Right lung (tissue), 5 donors: Measurements from ENCODE around the gene THRB. TPM values are rescaled to one million over a fixed set of nuclear protein-coding genes. Genes with fewer than 3 reads are reported as not detected.
A peak's percentile ranks its signal among the peaks of the same experiment; 100 is the strongest.

Source experiments
- DNase-seq, 2 donors: peaks; one replicate each; pipeline ENCODE4 v3.0.0-alpha.2; 2013
- polyA plus RNA-seq, 5 donors: library from polyadenylated mRNA; unstranded; fragments of 120-200 nt; gene quantifications; one replicate each; pipeline versions ENCODE4 v1.2.1 to v1.2.3, GENCODE V29; 2013; ENCODE audit warnings: inconsistent platforms in 1 of 5, low replicate concordance in 1 of 5; ENCODE audit not compliant: insufficient read length in 5 of 5, insufficient read depth in 1 of 5

Gene THRB
- polyA plus RNA-seq, 5 donors = 9.4 to 17.6 (median 17.0) TPM

DNA sequence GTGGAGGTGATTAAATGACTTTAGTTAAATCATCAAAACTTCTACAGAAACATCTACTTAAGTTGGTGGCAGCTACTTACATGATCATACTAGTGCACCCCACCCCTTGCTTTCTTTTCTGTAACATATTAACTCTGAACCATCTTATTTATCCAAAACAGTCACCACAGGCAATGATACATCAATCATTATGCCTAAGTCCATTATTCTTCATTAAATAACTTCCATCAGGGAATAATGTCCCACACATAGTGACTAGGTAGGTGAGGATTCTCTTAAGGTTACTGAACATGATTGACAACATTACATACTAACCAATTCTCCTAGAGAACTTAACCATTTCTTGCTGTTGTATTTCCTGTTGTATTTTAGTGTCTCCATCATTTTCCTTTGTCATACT is 339.4 kb downstream of the THRB start:
- DNase-seq = no peak

DNA sequence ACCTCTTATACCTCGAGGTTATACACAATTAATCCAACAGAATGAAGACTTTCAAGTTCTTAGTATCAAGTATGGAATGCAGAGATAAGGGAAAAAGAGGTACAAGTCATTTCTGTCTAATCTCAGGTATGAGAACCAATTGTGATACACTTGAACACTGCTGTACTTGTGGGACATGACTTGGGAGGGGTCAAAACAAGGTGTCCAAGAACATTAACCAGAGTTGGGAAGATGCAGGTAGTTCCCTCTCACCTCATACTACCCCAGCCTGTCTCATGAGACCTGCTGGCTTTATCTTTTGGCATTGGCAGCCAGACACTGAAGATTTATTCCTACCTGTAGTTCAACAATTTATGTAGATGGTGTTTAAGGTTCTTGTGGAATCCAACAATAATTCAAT is 339.9 kb downstream of the THRB start:
- no peak for DNase-seq

DNA sequence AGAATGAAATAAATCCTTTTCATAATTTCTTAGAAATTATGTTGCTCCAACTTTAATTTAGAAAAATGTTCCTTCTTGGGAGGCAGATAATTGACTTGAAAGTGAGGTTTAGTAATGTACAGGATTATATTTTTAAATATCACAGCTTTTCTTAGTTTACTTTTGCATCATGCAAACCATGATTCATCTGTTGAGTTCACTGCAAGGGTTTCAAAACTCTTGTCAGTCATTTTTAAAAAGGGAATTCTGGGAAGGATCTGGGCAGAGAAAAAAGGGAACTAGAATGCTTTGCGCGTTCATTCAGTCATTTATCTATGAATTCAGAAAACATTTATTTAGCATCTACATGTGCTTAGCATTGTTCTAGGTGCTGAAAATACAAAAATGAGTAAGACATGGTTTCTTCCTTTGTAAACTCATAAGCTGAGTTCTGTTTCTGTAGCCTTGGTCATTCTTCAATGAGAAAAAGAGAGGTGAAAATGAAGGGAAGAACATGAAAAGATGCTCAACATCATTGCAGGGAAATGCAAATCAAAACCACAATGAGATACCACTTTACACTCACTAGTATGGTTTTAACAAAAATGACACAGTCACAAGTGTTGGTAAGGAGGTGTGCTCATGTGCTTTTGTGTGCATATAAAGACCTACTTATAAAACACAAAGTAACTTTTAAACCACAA is 340.5 kb downstream of the THRB start:
- no peak for DNase-seq

DNA sequence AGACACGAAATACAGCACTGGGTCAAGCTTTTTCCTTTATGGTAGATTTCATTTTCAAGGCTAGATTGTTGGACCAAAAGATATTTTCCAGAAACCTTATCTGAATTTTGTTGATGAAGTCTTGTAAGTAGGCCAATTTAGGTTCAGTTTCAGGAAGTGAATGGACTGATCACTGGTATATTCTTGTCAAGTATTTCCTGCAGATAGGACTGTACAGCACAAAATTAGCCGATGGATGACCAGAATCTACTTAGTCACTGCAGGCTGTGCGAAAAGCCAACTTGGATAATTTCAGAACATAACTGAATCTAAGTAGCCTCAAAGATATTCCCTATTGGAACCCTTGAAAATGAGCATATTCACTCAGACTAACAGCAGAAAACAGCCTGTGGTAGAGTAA is 343.1 kb downstream of the THRB start:
- no peak for DNase-seq

DNA sequence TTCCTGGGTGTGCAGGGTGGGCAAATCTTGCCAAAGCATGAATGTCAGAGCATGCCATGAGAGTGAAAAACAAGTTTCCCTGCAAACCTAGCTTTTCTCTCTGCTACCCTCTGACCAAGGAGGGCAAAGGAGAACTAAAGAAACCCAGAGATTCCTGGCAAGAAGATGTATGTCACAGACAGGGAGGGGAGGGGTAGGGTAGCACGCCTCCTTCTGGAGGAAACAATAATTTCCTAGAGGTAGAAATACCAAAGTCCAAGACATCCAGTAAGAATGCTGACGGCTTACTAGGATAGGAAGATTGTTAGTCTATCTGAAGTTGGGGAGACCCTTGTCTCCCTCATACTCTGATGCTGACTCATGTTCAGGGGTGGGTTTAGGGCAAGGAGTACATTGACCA is 345.6 kb downstream of the THRB start:
- DNase-seq = no peak

DNA sequence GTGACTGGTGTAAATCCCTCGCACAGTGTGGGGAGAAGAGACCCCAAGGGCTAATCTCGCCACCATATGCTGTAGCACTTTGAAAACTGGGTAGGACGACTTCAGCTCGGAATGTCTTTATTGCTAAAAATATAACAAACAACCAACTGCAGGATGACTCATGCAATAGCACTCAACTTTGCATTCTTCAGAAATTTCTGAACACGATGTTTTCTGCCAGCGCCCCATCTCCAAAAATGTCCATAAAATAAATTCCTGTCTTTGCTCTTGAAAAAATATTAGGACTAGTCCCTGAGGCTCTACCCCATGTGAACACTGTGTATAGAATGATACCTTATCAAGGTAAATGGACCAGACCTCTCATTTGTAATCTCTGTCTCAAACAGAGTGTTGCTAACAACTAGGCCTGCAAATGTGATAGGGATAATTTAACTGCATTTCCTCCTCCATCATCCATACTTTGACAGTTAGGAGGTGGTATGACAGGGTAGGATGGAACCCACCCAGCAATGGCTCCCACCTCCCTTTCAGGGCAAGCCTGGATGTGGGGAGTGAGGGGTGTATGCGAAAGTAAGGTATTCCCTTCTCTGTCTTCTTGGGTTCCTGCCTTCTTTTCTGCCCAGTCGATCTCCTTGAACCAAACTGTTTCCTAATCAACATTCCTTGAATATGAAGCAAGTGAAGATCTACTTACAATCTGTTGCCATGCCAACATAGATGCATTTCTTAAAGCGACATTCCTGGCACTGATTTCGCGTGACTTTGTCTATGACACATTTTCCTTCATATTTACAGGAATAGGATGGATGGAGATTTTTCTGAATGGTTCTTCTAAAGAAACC is 348.4 kb downstream of the THRB start:
- no peak for DNase-seq

DNA sequence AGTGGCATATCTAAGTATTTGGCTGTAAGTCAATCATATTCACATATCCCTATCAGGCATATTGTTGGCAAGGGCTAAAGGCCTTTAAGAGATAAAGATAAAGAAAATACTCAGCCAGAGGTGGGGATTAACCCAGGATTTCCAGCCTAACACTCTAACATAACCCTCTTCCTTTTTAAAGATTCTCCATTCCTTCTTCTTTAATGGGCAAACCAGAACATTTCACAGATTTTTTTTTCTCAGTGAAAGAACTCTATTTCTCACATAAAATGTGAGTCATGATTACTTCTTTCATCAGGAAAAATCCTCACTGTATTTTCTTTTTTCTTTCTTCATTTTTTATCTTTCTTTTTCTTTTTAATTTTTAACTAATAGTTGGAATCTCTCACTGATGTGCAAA is 349.2 kb downstream of the THRB start:
- no peak for DNase-seq

DNA sequence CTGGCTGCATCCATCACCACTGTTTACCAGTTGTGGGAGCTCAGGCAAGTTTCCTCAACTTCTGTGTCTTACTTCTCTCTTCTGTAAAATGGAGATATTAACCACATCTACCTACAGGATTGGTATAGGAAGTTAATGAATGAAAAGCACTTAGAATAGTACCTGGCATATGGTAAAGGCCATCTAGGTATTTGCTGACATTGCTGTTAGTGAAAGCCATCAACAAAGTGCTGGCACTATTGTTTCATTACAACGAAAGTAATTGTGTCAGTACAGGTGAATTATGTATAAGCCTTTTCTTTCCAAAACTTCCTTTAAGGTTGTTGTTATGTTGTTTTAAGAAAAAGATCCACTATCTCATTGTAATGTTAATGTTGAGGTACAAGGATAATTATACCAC is 352.5 kb downstream of the THRB start:
- no peak for DNase-seq

DNA sequence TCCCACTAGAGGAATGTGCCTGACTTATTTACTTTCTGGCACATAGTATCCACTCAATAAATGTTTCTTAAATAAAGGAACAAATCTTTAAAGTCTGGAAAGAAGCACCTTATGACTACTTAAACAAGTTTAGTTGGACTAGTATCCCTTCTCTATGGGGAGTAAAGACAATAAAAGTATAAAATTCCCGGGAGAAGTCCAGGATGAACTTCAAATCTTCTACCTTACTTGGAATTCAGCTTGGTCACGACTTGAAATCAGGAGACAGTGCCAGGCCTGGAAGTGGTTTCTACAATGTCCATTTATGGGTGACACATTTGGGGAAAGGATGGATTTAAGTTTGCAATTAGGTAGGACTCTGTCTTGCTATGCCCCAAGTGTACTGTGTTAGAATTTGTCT is 353.1 kb downstream of the THRB start:
- no peak for DNase-seq

DNA sequence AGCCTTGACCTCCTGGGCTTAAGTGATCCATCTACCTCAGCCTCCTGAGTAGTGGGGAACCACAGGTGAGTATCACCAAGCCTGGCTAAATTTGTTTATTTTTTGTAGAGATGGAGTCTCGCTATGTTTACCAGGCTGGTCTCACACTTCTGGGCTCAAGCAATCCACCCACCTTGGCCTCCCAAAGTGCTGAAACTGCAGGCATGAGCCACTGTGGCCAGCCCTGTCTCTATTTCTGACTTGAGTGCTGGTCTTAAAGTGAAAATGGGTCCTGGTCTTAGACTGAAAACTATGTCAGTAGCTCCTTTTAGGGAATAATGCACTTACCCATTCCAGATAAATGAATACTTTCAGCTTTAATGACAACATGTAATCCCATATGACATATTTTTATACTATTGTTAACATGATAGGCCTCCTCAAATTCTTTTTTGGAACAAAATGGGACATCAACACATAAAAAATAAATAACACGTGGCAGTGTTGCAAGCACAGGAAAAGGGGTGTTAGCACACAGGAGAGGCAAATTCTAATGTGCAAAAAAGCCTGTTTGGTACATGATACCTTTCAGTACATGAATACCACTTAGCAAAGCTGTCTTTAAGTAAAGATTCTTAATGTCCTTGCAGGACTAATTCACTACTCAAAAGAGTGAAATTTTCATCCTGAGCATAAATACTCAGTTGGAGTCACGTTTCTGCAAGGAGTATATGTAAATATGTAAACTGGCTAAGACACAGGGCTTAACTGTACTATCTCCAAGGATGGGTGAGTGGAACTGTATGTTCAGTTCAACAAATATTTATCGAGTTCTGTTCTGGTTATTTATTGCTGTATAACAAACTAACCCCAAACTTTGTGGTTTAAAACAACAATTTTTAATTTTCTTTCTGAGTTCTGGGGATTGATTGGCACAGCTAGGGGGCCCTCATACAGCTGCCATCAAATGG is 354.9 kb downstream of the THRB start:
- no peak for DNase-seq

DNA sequence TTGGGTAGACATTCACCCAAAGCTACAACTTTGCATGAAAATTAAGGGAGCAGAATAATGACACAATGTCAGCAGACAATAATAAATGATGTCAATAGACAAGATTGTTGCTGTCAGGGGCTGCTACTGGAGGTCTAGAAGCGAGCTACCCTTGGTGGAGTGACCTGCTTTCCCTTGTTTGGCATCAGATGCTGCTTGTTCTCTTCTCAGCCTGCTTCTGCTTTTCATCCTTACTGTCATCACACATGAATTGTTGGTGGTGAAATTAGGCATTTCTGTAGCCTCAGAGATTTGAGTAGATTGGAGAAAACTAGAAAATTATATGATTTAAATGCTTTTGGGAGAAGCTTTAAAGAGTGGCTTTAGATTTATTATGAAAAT is 355.8 kb downstream of the THRB start:
- DNase-seq = no peak

DNA sequence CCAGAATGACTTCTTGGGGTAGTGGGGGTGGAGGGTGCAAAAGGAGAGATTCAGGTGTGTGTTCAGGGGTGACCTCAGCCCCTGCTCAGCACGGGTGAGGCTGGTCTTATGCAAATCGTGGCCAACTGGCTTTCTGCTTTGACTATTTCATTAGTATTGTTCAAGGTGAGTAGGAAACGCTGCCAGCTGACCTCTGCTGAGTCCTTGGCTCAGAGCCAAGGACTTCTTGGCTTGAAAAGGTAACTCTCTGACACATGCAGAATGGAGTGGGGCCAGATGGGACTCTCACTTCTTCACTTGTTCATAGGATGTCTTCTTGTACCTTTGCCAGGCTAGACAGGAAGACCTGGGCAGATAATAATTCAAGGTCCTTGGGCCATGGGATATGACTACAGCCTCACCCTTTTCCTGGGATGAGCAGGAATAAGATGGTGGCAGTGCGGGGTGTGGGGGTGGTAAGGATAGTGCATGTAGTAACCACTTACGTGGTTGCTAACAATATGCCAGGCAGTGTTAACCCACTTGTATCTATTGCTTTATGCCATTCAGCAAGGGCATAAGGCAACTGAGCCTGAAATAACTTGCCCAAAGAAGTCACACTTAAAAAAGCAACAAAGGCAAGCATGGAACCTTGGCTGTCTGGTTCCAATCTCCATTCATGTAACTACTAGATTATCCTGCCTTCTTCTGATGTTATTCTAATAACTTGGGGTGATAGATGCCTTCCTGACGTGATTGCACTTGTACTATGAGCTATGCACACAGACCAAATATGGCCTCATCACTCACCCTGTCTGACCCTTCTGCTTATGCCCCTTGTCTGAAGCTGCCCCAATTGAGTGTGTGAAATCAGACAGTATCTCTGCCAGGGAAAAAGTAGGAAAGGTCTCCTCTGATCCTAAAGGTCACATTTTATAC is 356.4 kb downstream of the THRB start:
- DNase-seq = no peak

DNA sequence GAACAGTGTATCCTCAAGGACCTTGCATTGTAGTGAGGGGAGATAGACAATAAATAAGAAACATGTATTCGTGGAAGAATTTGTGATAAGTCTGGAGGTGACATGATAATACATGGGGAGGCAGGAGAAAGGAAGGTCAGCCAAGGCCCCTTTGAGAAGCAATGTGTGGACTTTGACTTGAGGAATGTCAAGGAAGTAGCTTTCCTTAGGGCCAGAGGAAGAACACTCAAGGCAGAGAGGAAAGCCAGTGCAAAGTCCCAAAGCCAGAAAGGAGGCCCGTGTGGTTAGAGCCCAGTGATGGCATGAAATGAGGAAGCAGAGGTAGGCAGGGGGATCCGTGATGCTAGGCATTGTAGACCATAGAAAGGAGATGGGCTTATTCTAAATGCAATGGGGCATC is 357.3 kb downstream of the THRB start:
- no peak for DNase-seq

DNA sequence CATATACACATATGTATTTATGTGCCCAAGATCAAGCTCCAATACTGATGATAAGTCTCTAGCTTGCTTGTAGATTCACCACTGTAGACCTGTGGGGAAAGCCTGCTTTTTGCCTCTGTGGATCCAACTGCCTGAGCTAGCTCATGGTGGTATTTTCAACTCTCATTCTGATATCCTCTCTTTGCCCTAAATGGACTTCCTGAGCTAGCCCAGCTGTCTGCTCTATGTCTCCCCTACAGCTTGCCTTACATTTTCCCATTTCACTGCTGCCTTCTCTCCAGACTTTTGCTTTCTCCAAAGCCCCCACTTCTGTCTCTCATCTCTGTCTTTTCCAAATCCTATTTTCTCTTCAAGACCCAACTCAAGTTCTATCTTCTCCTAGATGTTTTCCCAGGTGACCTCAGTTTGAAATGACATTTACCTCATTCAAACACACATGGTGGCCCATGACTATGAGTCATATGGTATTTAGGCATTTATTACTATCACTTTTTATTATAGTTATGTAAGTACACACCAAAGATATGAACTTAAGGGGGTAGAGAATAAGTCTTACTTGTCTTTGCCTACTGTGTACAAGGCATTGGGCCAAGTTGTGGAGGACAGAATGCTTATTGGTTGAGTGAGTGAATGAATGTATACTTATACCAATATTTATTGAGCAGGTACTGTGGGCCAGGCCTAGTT is 357.9 kb downstream of the THRB start:
- no peak for DNase-seq

DNA sequence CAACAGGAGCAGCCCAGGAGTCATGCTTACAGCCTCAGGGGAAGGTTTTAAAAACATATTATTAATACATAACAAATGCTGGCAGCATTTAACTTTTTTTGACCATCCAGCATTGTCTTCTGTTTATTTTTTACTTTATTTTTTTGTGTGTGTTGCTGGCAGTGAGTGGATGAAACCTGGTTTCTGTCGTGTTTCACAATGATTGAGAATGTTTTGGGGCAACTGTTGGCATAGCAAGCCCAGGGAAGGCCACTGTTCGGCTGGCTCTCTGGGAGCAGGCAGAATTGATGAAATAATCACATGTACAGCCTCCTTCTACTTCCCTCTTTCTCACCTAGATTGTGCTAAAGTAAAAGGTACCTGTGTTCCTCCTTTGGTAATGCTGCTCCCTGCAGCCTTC is 359.4 kb downstream of the THRB start:
- no peak for DNase-seq

DNA sequence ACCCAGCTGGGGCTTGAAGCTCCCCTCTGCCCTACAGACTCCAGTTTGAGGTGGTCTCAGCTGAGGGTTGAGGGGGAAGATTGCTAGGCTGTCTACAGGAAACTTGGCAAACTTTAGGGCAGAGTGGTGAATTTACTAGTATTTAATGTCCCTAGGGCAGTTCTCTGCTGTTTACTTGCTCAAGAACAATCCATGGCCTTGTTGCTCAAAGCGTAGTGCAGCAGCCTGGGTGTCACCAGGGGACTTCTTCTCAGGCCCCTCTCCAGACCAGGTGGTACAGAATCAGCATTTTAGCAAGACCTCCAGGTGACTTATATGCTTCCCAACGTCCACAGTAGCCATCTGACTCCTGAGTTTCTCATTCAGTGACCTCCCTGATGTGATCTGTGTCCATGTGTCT is 360.7 kb downstream of the THRB start:
- DNase-seq = no peak

DNA sequence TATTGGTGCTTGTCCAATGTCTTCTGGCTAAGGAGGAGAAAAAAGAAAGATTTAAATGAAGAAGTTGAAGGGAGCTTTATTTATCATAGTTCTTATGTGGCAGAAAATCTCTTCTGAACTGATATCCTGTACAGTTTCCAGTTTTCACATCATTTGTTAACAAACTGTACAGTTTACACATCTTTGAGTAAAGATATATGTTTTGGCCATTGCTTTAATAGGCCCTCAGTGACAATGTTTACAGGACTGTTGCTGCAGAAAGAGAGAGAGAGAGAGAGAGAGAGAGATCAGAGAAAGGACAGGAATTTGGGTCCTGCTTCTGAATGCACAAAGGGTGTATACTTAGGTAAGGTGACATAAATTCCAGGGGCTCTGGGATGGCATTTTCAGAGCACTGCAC is 361.2 kb downstream of the THRB start:
- no peak for DNase-seq

DNA sequence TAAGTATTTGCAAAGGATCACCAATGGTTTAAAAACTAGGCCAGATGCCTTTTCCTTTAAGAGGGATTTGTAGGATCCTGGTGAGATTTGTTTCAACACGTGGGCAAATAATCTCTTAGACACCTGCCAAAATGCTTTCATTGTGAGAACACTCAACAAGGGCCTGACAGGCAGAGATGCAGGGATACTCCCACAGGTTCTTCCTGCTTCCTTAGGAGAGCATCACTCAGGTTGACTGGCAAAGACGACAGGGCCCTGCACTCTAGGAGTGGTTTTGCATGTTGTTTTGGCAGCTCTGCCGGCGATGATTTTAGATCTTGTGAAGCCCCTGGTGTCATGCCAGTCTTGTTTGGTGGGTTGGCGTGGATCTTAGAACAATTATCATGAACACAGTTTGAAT is 365.1 kb downstream of the THRB start:
- DNase-seq = no peak

DNA sequence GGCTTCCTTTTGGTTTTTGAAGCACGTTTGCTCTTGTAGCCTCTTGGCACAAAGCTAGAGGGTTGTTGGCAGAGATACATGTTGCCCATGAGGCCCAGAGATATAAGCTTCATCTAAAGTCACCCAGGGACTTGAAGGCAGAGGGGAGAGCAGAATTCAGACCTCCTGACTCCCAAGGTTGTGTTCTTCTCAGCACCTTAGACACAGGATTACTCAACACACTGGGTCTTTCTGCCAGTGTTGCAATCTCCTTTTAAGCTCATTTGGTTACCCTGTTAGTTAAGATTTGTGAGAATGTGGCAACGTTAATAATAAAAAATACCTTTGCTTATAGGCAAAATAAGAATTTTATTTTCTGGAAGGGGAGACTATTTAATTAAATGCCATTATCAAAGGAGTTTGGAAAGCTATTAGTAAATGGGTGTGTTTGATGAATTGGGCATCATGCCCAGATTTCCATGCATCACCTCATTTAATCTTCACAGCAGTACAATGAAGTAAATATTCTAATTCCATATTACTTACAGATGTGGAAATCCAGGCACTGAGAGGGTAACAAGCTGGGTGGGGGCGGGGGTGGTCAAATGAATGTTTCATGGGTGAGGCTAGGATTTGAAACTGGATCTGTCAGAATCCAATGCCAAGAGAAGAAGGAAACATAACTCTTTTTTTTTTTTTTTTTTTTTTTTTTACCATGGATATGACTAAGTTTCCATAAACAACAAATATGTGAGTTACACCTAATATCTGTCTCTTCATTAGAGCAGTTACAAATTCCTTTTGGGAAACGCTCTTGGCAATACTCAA is 366.2 kb downstream of the THRB start:
- DNase-seq = peak; percentile 79 to 80

DNA sequence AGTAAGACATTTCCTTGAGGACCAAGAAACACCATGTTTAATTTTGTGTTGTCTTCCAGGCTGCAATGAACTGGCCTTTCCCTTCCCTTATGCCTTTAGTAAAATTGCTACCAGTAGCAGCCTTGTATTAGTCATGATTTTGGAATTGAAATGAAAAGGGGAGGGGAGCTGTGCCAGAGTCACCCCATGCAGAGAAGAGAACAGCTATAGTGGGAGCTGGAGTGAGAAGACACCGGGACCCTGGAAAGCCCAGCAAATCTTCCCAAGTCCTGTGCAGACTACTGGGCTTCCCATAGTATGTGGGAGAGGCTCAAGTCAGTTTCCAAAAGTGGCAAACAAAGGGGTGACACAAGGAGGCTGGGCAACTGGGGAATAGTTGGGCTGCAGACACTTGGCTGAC is 371.1 kb downstream of the THRB start:
- no peak for DNase-seq
